Calu3 (cell line): ENCODE data around the gene NR2F1-AS1. TPM values are rescaled to one million over a fixed set of nuclear protein-coding genes. Genes with fewer than 3 reads are reported as not detected.

Experiments used
- BruUV-seq: library from RNA; stranded (reverse); fragments of 400-500 nt; replicated peaks from 2 replicates; lab custom pipeline; 2021; lab: Mats Ljungman, UMichigan
- CTCF ChIA-PET: fragments of 300-600 bp; sonication (Branson Sonifier 250); formaldehyde crosslinking; loops from one replicate; lab custom pipeline; 2022; ENCODE audit warnings: antibody characterized with exemption; lab: Charles Lee
- DNase-seq: peaks from one replicate; pipeline ENCODE4 v3.0.0; 2022
- H3K27ac Mint-ChIP-seq: one replicate; pipeline ENCODE4 v1.8.0; 2022; ENCODE audit warnings: mixed read lengths; ENCODE audit not compliant: unreplicated experiment
- H3K27me3 Mint-ChIP-seq: one replicate; pipeline ENCODE4 v1.8.0; 2022; ENCODE audit warnings: mixed read lengths; ENCODE audit not compliant: unreplicated experiment
- H3K36me3 Mint-ChIP-seq: one replicate; pipeline ENCODE4 v1.8.0; 2022; ENCODE audit warnings: mild to moderate bottlenecking, moderate library complexity, mixed read lengths; ENCODE audit not compliant: insufficient read depth, unreplicated experiment
- H3K4me1 Mint-ChIP-seq: one replicate; pipeline ENCODE4 v1.8.0; 2022; ENCODE audit warnings: mild to moderate bottlenecking, low read depth, mixed read lengths; ENCODE audit not compliant: unreplicated experiment
- H3K4me3 Mint-ChIP-seq: one replicate; pipeline ENCODE4 v1.8.0; 2022; ENCODE audit warnings: mild to moderate bottlenecking, low read depth, moderate library complexity, mixed read lengths; ENCODE audit not compliant: unreplicated experiment
- H3K9me3 Mint-ChIP-seq: one replicate; pipeline ENCODE4 v1.8.0; 2022; ENCODE audit warnings: low read depth, mixed read lengths; ENCODE audit not compliant: unreplicated experiment
- CTCF ChIP-seq: fragments of 200-600 bp; IDR thresholded peaks from one replicate; pipeline ENCODE4 v1.8.0; 2022; ENCODE audit warnings: antibody characterized with exemption; ENCODE audit not compliant: unreplicated experiment
- intact Hi-C: fragments of 100-400 bp; cut with micrococcal nuclease; formaldehyde crosslinking; loops from one replicate; pipeline ENCODE4 v1.10.0; 2022; ENCODE audit not compliant: unreplicated experiment
- total RNA-seq: library from RNA; stranded (reverse); gene quantifications from 2 replicates; pipeline ENCODE4 v1.2.3, GENCODE V29; 2022

The NR2F1-AS1 gene
- total RNA-seq, 1 experiment from 2014 or later = 20.9 TPM

GRCh38 chr5:93415819-93416218 is 165.2 kb downstream of the NR2F1-AS1 start:
- Mint-ChIP-seq H3K36me3 (no peaks in the 10 kb centered on the region), H3K4me3 (no peak overlapping the region), H3K9me3 (no peaks in the 10 kb centered on the region), H3K4me1 (no peaks in the 10 kb centered on the region), H3K27me3 (no peaks in the 10 kb centered on the region), H3K27ac (no peak overlapping the region)
- intact Hi-C loops = no loop called here
- CTCF ChIA-PET = no interaction called here
- DNase-seq = no peak
- no TSS peak for BruUV-seq
- no peak for TF ChIP-seq CTCF

GRCh38 chr5:93411716-93412115 is 169.3 kb downstream of the NR2F1-AS1 start:
- BruUV-seq = no TSS peak
- intact Hi-C loops = no loop called here
- H3K9me3 Mint-ChIP-seq = no peaks in the 10 kb centered on the region
- peaks cover 9% of the 10 kb centered on the region for H3K4me1 Mint-ChIP-seq
- CTCF ChIA-PET = no interaction called here
- H3K4me3 Mint-ChIP-seq = no peak overlapping the region
- no peak for TF ChIP-seq CTCF
- H3K27me3 Mint-ChIP-seq = no peaks in the 10 kb centered on the region
- H3K27ac Mint-ChIP-seq = no peak overlapping the region
- H3K36me3 Mint-ChIP-seq = no peaks in the 10 kb centered on the region
- no peak for DNase-seq

- CTCF ChIA-PET = no interaction called here
- intact Hi-C loops = loop anchor here (10.0 kb wide), 2 partner anchors 395 to 495 kb away; no protein-coding TSS in a partner anchor
- no peak for DNase-seq
- Mint-ChIP-seq H3K27ac (no peak overlapping the region), H3K27me3 (no peaks in the 10 kb centered on the region), H3K9me3 (no peaks in the 10 kb centered on the region), H3K36me3 (no peaks in the 10 kb centered on the region), H3K4me1 (peaks cover 9% of the 10 kb centered on the region), H3K4me3 (no peak overlapping the region)
- TF ChIP-seq CTCF = no peak
- no TSS peak for BruUV-seq
Measured at GRCh38 chr5:93409691-93410090, 171.3 kb downstream of the NR2F1-AS1 start.

GRCh38 chr5:93407454-93407853 is 173.6 kb downstream of the NR2F1-AS1 start:
- CTCF ChIA-PET = no interaction called here
- no peak for DNase-seq
- Mint-ChIP-seq H3K4me3 (no peak overlapping the region), H3K4me1 (peaks cover 20% of the 10 kb centered on the region), H3K9me3 (no peaks in the 10 kb centered on the region), H3K27me3 (no peaks in the 10 kb centered on the region), H3K27ac (no peak overlapping the region), H3K36me3 (no peaks in the 10 kb centered on the region)
- BruUV-seq = no TSS peak
- TF ChIP-seq CTCF = no peak
- intact Hi-C loops = loop anchor here (10.0 kb wide), 2 partner anchors 397 to 493 kb away; no protein-coding TSS in a partner anchor
